Ecto neural progenitor cell (in vitro differentiated cells): ENCODE measurements around the gene APBA3.
"Not testable (repeated sequence)": the region's sequence is repeated elsewhere in the genome, so short reads cannot be mapped to it uniquely, and the experiment has no call there.

Experiments used
- DNase-seq: peaks from one replicate; pipeline ENCODE4 v3.0.0-alpha.2; 2018; ENCODE audit warnings: low spot score

Gene APBA3

DNA sequence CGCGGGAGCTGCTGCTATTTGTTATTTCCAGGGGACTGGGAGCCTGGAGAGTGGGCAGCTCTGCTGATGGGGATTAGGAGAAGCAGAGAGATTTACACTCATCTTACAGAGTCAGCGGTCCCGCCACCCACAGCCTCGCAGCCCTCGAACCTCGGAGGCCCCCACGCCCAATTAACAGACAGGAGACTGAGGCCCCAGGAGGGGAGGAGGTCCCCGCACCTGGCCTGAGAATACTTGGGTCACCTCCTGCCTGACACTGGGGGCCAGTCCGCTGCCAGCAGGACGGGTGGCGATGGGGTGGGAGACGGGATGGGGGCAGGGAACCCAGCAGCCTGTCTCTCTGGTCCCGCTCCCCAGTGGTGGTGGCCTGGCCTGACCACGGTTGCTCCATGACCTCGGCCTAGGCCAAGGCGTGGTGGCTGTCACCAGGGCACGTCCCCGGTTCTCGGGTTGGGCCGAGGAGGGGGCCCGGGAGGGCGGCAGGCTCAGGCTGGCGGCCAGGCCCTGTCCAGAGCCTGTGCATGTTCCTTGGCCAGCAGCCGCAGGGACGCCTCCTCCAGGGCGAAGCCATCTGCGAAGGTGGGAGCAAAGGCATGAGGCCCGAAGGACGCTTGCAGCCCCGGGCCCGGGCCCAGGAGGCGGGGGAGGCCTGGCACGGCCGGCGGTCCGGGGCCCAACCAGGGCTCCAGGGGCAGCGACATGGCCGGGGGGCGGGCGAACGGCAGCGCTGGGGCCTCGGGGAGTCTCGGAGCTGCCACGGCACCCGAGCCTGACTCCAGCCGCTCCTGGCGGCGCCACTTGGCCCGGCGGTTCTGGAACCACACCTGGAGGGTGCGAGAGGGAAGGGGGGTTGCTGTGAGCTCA is 8.9 kb upstream of the APBA3 start:
- DNase-seq, result no peak

DNA sequence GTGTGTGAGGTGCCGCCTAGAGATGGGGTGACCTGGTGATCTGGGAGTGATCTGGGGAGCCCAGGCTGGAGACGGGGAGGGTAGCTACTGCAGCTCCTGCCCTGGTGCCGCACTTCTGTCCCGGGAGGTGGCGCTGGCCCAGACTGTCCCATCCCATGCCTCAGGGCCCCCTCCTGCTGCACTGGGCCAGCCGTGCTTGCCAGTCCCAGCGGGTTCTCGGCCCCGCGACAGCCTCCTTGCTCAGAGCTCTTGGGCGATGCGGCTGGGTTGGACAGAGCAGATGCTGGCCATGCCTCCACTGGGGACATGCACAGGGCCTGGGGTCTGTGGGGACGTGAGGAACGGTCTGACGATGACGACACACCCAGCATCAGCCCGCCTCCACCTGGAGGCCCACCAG is 8.0 kb upstream of the APBA3 start:
- no peak for DNase-seq

DNA sequence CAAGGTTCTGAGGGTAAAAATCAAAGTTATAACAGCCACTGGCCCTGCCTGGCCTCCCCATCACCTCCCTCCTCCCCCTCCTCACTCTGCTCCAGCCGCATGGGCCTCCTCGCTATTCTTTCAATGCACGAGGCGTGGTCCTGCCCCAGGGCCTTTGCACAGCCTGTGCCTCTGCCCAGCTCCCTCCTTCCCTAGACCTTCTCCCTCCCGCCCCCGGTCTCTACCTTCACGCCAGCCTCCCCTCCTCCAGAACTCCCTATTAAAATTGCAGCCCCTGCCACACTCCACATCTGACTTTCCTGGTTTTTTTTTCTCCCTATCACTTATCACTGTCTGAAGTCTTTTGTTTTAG is 7.2 kb upstream of the APBA3 start:
- no peak for DNase-seq

DNA sequence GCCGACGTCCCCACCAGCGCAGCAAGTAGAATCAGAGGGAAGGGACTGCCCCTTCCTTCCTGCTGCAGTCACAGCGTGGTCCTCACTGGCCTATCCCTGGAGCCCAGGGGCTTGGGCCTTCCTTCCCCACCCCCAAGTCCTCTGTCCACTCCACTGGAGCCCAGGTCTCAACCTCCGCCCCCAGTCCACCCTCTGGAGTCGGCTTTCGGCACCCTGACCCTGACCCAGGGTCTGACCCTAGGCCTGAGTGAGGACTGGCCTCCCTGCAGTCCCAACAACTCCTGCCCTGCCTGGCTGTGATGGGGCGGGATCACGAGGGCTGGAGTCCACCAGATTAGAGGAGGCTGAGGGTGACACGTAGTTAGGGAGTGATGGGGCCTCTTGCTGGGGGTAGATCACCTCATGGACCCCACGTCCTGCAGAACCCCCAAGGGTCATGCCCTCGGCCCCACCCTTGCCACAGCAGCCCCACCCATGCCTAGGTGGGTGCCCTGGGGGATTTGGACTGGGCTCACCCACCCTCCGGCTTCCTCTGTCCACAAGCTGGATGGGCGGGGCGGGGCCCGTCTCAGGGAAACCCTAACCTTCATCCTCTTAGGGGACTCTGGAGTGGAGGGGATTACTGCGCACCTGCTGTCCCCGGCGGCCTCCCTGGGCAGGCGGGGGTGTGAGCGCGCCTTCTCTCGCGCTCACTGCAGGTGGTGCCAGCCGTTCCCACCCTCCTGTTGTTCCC is 6.7 kb upstream of the APBA3 start:
- DNase-seq, result no peak

DNA sequence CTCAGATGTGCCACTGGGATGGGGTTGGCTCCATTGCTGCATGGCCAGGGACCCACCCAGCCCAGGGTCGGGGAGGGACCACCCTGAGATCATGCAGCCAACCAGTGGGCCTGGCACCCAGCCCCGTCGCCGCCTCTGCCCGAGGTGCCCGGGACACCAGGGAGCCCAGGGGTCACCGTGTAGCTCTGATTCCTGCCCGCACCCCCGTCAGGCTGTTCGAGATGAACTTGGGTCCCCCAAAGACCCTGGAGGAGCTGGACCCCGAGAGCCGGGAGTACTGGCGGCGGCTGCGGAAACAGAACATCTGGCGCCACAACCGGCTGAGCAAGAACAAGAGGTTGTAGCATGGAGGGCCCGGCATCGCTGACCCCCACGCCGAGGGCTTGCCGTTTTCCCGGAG is 5.6 kb upstream of the APBA3 start:
- no peak for DNase-seq

- no peak for DNase-seq
These were observed 5.0 kb upstream of the APBA3 start for GRCh38 chr19:3766520-3766919.

GRCh38 chr19:3765757-3766156 is 4.3 kb upstream of the APBA3 start:
- DNase-seq, result not testable (repeated sequence)

DNA sequence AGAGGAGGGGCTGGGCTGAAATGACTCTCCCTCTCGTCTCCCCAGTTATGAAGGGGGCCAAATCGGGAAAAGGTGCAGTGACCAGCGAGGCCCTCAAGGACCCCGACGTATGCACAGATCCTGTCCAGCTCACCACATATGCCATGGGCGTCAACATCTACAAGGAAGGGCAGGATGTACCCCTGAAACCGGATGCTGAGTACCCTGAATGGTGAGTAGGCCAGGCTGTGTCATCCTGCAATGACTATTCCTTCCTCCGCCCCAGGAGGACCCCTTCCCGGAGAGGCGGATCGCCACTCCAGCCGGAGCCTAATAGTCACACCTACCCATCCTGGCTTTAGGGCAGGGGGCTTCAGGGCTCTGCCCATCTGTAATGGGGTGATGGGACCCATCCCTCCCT is 3.6 kb upstream of the APBA3 start:
- no peak for DNase-seq

- peak; percentile 99 for DNase-seq
These were observed 1.3 kb upstream of the APBA3 start, which contains the start of gene MRPL54 for GRCh38 chr19:3762501-3763459. MRPL54 (plus strand) TSS chr19:3762682; CDS start chr19:3762701, 19 bp downstream.

- DNase-seq, result no peak
These were observed 610 bp upstream of the APBA3 start for GRCh38 chr19:3762130-3762473.

- DNase-seq, result no peak
These were observed 576 bp downstream of the APBA3 start for GRCh38 chr19:3760871-3761361.

GRCh38 chr19:3759482-3760254 is 1.8 kb downstream of the APBA3 start:
- DNase-seq, result no peak

DNA sequence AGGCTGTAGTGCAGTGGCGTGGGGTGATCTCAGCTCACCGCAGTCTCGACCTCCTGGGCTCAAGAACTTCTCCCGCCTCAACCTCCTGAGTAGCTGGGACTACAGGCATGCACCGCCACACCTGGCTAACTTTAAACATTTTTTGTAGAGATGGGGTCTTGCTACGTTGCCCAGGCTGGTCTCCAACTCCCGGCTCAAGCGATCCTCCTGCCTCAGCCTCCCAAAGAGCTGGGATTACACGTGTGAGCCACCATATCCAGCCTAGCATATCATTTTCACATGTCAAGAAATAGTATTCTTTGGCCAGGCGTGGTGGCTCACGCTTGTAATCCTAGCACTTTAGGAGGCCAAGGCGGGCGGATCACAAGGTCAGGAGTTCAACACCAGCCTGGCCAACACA is 3.2 kb downstream of the APBA3 start:
- DNase-seq, result not testable (repeated sequence)

GRCh38 chr19:3757705-3758104 is 3.8 kb downstream of the APBA3 start:
- not testable (repeated sequence) for DNase-seq

GRCh38 chr19:3753631-3754410 is 7.7 kb downstream of the APBA3 start:
- DNase-seq, result no peak

GRCh38 chr19:3752492-3752891 is 9.0 kb downstream of the APBA3 start:
- DNase-seq, result no peak

- DNase-seq, result no peak
These were observed 10.3 kb downstream of the APBA3 start for GRCh38 chr19:3751236-3751635.

GRCh38 chr19:3750211-3750610 is 11.3 kb downstream of the APBA3 start:
- DNase-seq, result no peak

DNA sequence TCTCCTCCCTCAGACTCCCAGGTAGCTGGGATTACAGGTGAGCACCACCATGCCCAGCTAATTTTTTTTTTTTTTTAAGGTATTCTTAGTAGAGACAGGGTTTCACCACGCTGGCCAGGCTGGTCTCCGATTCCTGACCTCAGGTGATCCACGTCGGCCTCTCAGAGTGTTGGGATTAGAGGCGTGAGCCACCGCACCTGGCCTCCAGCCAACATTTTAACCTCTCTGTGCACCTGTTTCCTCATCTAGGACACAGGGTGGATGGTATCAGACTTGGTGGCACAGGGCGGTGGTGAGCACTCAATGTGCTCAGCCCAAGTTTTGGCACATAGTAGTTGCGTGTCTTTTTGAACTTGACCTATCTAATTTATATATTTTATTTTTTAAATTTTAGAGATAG is 12.5 kb downstream of the APBA3 start:
- DNase-seq, result no peak

GRCh38 chr19:3746371-3747056 is 15.0 kb downstream of the APBA3 start:
- no peak for DNase-seq
